WTC11 (cell line): Measurements from ENCODE around the gene IQSEC1. TPM values are rescaled to one million over a fixed set of nuclear protein-coding genes. Genes with fewer than 3 reads are reported as not detected.

Experiments
- ATAC-seq: fragments of 200-7000 bp; cut with Tn5 transposase; 2 replicates; pipeline ENCODE4 v1.10.0; 2021; ENCODE audit warnings: mild to moderate bottlenecking, moderate library complexity
- CTCF ChIA-PET: fragments of 300-600 bp; sonication (Branson Sonifier 250); formaldehyde crosslinking; loops from one replicate; lab custom pipeline; 2021; ENCODE audit warnings: antibody characterized with exemption; lab: Charles Lee
- POLR2A ChIA-PET: fragments of 350-600 bp; sonication (Branson Sonifier 250); formaldehyde crosslinking; loops from one replicate; lab custom pipeline; 2021; ENCODE audit warnings: antibody characterized with exemption; lab: Charles Lee
- DNase-seq: peaks from one replicate; pipeline ENCODE4 v3.0.0; 2021; ENCODE audit warnings: low spot score
- H3K27ac Mint-ChIP-seq: 2 replicates; pipeline ENCODE4 v1.8.0; 2021; ENCODE audit warnings: mixed read lengths
- H3K27me3 Mint-ChIP-seq: 2 replicates; pipeline ENCODE4 v1.8.0; 2021; ENCODE audit warnings: low read depth, mild to moderate bottlenecking, moderate library complexity, mixed read lengths
- H3K36me3 Mint-ChIP-seq: 2 replicates; pipeline ENCODE4 v1.8.0; 2021; ENCODE audit warnings: mixed read lengths
- H3K4me1 Mint-ChIP-seq: 2 replicates; pipeline ENCODE4 v1.8.0; 2022; ENCODE audit warnings: mixed read lengths
- H3K4me3 Mint-ChIP-seq: 2 replicates; pipeline ENCODE4 v1.8.0; 2021; ENCODE audit warnings: mild to moderate bottlenecking, moderate library complexity, mixed read lengths
- H3K9me3 Mint-ChIP-seq: 2 replicates; pipeline ENCODE4 v1.8.0; 2021; ENCODE audit warnings: mixed read lengths
- ATF2 ChIP-seq: sonication (generic); formaldehyde crosslinking; IDR thresholded peaks from 2 replicates; pipeline ENCODE4 v1.8.1; 2022; ENCODE audit warnings: low read depth, missing genetic modification reagents, borderline replicate concordance
- CBFB ChIP-seq: sonication (generic); formaldehyde crosslinking; IDR thresholded peaks from 2 replicates; pipeline ENCODE4 v1.8.1; 2022; ENCODE audit warnings: mild to moderate bottlenecking, low read depth, missing genetic modification reagents
- CREM ChIP-seq: sonication (generic); formaldehyde crosslinking; IDR thresholded peaks from 2 replicates; pipeline ENCODE4 v1.8.1; 2022; ENCODE audit warnings: mild to moderate bottlenecking, missing genetic modification reagents, moderate library complexity
- E2F5 ChIP-seq: sonication (generic); formaldehyde crosslinking; IDR thresholded peaks from 2 replicates; pipeline ENCODE4 v1.8.1; 2022; ENCODE audit warnings: mild to moderate bottlenecking, moderate library complexity, missing genetic modification reagents
- ELF4 ChIP-seq: sonication (generic); formaldehyde crosslinking; IDR thresholded peaks from 2 replicates; pipeline ENCODE4 v1.8.1; 2022; ENCODE audit warnings: low read depth, mild to moderate bottlenecking, moderate library complexity, missing genetic modification reagents
- EMX1 ChIP-seq: fragments of 250-450 bp; sonication (Bioruptor Pico); IDR thresholded peaks from 2 replicates; pipeline ENCODE4 v1.8.0; 2021; ENCODE audit warnings: mild to moderate bottlenecking
- FOXJ3 ChIP-seq: sonication (generic); formaldehyde crosslinking; IDR thresholded peaks from 2 replicates; pipeline ENCODE4 v1.9.0; 2021; ENCODE audit warnings: missing genetic modification reagents, mild to moderate bottlenecking, borderline replicate concordance
- GRHL2 ChIP-seq: fragments of 250-450 bp; sonication (Bioruptor Pico); IDR thresholded peaks from 2 replicates; pipeline ENCODE4 v1.8.0; 2022; ENCODE audit warnings: mild to moderate bottlenecking, moderate library complexity; ENCODE audit not compliant: insufficient replicate concordance, severe bottlenecking
- IRF2 ChIP-seq: sonication (generic); formaldehyde crosslinking; IDR thresholded peaks from 2 replicates; pipeline ENCODE4 v1.8.0; 2022; ENCODE audit warnings: low read depth, missing genetic modification reagents, borderline replicate concordance
- JUN ChIP-seq: sonication (generic); formaldehyde crosslinking; IDR thresholded peaks from 2 replicates; pipeline ENCODE4 v1.8.0; 2023; ENCODE audit warnings: mild to moderate bottlenecking, missing genetic modification reagents
- MLX ChIP-seq: sonication (generic); formaldehyde crosslinking; IDR thresholded peaks from 2 replicates; pipeline ENCODE4 v1.8.1; 2023; ENCODE audit warnings: mild to moderate bottlenecking, missing genetic modification reagents, moderate library complexity
- MXD4 ChIP-seq: fragments of 250-450 bp; sonication (Bioruptor Pico); IDR thresholded peaks from 2 replicates; pipeline ENCODE4 v1.8.0; 2021; ENCODE audit warnings: mild to moderate bottlenecking, moderate library complexity, borderline replicate concordance
- MYBL2 ChIP-seq: sonication (generic); formaldehyde crosslinking; IDR thresholded peaks from 2 replicates; pipeline ENCODE4 v1.8.1; 2023; ENCODE audit warnings: mild to moderate bottlenecking, moderate library complexity, missing genetic modification reagents
- NFYB ChIP-seq: sonication (generic); formaldehyde crosslinking; conservative IDR thresholded peaks from 2 replicates; pipeline ENCODE4 v1.8.0; 2022; ENCODE audit warnings: low read depth, missing genetic modification reagents
- NR1H2 ChIP-seq: sonication (generic); formaldehyde crosslinking; IDR thresholded peaks from 2 replicates; pipeline ENCODE4 v1.9.0; 2021; ENCODE audit warnings: mild to moderate bottlenecking, moderate library complexity, missing genetic modification reagents
- NR3C1 ChIP-seq: sonication (generic); formaldehyde crosslinking; conservative IDR thresholded peaks from 2 replicates; pipeline ENCODE4 v1.8.1; 2023; ENCODE audit warnings: low read depth, mild to moderate bottlenecking, missing genetic modification reagents
- RELA ChIP-seq: sonication (generic); formaldehyde crosslinking; IDR thresholded peaks from 2 replicates; pipeline ENCODE4 v1.8.1; 2022; ENCODE audit warnings: missing genetic modification reagents, mild to moderate bottlenecking, borderline replicate concordance
- TEAD1 ChIP-seq: sonication (generic); formaldehyde crosslinking; IDR thresholded peaks from 2 replicates; pipeline ENCODE4 v1.8.0; 2022; ENCODE audit warnings: mild to moderate bottlenecking, missing genetic modification reagents
- ZBTB21 ChIP-seq: sonication (generic); formaldehyde crosslinking; IDR thresholded peaks from 2 replicates; pipeline ENCODE4 v1.8.1; 2023; ENCODE audit warnings: mild to moderate bottlenecking, missing genetic modification reagents, borderline replicate concordance
- ZNF121 ChIP-seq: sonication (generic); formaldehyde crosslinking; IDR thresholded peaks from 2 replicates; pipeline ENCODE4 v1.8.0; 2023; ENCODE audit warnings: missing genetic modification reagents
- ZNF396 ChIP-seq: fragments of 250-450 bp; sonication (Bioruptor Pico); IDR thresholded peaks from 2 replicates; pipeline ENCODE4 v1.8.0; 2021; ENCODE audit warnings: mild to moderate bottlenecking, moderate library complexity, borderline replicate concordance
- total RNA-seq: library from RNA; stranded (reverse); gene quantifications from 3 replicates; pipeline ENCODE4 v1.2.3, GENCODE V29; 2021
- TF ChIP-seq, protein P1 (sequence below): sonication (generic); formaldehyde crosslinking; IDR thresholded peaks from 2 replicates; pipeline ENCODE4 v1.8.0; 2023; ENCODE audit warnings: missing genetic modification reagents
- TF ChIP-seq, protein P2 (sequence below): fragments of 250-450 bp; sonication (Bioruptor Pico); IDR thresholded peaks from 2 replicates; pipeline ENCODE4 v1.9.0; 2021; ENCODE audit warnings: moderate library complexity, mild to moderate bottlenecking, inconsistent platforms, borderline replicate concordance
- TF ChIP-seq, protein P3 (sequence below): fragments of 250-450 bp; sonication (Bioruptor Pico); IDR thresholded peaks from 2 replicates; pipeline ENCODE4 v2.1.2; 2022; ENCODE audit warnings: mild to moderate bottlenecking, moderate library complexity
- TF ChIP-seq, protein P4 (sequence below): sonication (generic); formaldehyde crosslinking; IDR thresholded peaks from 2 replicates; pipeline ENCODE4 v1.8.1; 2022; ENCODE audit warnings: mild to moderate bottlenecking, missing genetic modification reagents, moderate library complexity, borderline replicate concordance

The IQSEC1 gene
- total RNA-seq, 1 experiment from 2014 or later = 35.0 TPM

GRCh38 chr3:13099707-13100106 lies 26.5 kb upstream of the IQSEC1 start:
- H3K27me3 Mint-ChIP-seq = no peaks in the 10 kb centered on the region
- POLR2A ChIA-PET = no interaction called here
- TF ChIP-seq MYBL2 (CRISPR knock-in tag) (no peak), JUN (CRISPR knock-in tag) (no peak), GRHL2 (CRISPR knock-in tag) (no peak)
- no peak for ATAC-seq
- CTCF ChIA-PET = no interaction called here
- no peak overlapping the region for H3K4me3 Mint-ChIP-seq
- no peak for DNase-seq
- peaks cover 7% of the 10 kb centered on the region for H3K4me1 Mint-ChIP-seq
- no peak overlapping the region for H3K27ac Mint-ChIP-seq
- no peaks in the 10 kb centered on the region for H3K36me3 Mint-ChIP-seq
- H3K9me3 Mint-ChIP-seq = no peaks in the 10 kb centered on the region

DNA sequence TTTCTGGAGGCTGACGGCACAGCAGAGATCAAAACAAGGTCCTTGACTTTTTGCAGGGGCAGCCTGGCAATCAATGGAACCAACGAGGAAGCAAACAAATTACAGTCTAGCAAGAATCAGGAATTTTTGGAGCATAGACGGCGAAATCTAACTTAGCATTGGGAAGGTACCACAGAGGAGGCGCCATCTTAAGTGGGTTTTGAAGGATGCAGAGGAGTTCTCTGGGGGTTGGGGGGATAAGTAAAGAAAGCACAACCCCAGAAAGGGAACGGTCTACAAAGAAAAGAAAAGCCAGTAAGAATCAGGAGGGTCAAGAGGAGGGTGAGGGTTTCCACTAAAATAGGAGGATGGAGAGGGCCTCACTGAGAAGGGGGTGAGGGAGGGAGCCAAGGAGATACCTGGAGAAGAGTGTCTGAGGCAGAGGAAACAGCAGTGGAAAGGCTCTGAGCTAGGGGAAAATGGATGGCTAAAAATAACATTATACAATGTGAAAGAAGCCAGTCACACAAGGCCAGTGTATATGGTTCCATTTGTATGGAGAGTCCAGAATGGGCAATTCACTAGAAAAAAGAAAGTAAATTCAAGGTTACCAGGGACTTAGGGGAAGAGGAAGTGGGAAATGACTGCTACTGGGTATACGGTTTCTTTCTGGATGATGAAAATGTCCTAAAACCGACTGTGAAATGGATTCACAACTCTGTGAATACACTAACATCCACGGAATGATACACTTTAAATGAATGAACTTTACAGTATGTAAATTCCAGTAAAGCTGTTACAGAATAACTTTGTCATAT lies 25.2 kb upstream of the IQSEC1 start:
- Mint-ChIP-seq H3K27ac (no peak overlapping the region), H3K9me3 (no peaks in the 10 kb centered on the region), H3K27me3 (no peaks in the 10 kb centered on the region), H3K4me1 (peaks cover 12% of the 10 kb centered on the region), H3K4me3 (no peak overlapping the region), H3K36me3 (no peaks in the 10 kb centered on the region)
- DNase-seq (no peak), ATAC-seq (no peak)
- ChIA-PET POLR2A (no interaction called here), CTCF (interaction anchor here (1.0 kb wide), 1 partner anchor 550 kb away, joined by 3 read pairs; no protein-coding TSS in a partner anchor)
- TF ChIP-seq, protein P1, sequence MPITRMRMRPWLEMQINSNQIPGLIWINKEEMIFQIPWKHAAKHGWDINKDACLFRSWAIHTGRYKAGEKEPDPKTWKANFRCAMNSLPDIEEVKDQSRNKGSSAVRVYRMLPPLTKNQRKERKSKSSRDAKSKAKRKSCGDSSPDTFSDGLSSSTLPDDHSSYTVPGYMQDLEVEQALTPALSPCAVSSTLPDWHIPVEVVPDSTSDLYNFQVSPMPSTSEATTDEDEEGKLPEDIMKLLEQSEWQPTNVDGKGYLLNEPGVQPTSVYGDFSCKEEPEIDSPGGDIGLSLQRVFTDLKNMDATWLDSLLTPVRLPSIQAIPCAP (CRISPR knock-in tag) = no peak
- TF ChIP-seq NR3C1 (CRISPR knock-in tag) = no peak
- no peak for TF ChIP-seq CREM (CRISPR knock-in tag)
- TF ChIP-seq, protein P2, sequence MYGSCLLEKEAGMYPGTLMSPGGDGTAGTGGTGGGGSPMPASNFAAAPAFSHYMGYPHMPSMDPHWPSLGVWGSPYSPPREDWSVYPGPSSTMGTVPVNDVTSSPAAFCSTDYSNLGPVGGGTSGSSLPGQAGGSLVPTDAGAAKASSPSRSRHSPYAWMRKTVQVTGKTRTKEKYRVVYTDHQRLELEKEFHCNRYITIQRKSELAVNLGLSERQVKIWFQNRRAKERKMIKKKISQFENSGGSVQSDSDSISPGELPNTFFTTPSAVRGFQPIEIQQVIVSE (CRISPR knock-in tag) = no peak
- TF ChIP-seq ELF4 (CRISPR knock-in tag) = no peak
- no peak for TF ChIP-seq IRF2
- TF ChIP-seq MXD4 = no peak
- TF ChIP-seq E2F5 (CRISPR knock-in tag) = no peak
- TF ChIP-seq, protein P3, sequence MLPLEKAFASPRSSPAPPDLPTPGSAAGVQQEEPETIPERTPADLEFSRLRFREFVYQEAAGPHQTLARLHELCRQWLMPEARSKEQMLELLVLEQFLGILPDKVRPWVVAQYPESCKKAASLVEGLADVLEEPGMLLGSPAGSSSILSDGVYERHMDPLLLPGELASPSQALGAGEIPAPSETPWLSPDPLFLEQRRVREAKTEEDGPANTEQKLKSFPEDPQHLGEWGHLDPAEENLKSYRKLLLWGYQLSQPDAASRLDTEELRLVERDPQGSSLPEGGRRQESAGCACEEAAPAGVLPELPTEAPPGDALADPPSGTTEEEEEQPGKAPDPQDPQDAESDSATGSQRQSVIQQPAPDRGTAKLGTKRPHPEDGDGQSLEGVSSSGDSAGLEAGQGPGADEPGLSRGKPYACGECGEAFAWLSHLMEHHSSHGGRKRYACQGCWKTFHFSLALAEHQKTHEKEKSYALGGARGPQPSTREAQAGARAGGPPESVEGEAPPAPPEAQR (CRISPR knock-in tag) = no peak
- TF ChIP-seq NFYB (CRISPR knock-in tag) = no peak
- TF ChIP-seq MLX = no peak

- H3K27ac Mint-ChIP-seq = no peak overlapping the region
- H3K4me3 Mint-ChIP-seq = no peak overlapping the region
- CTCF ChIA-PET = no interaction called here
- H3K27me3 Mint-ChIP-seq = no peaks in the 10 kb centered on the region
- POLR2A ChIA-PET = no interaction called here
- no peak for ATAC-seq
- TF ChIP-seq ZNF121 (CRISPR knock-in tag) (no peak), EMX1 (no peak), JUN (CRISPR knock-in tag) (no peak), ZBTB21 (CRISPR knock-in tag) (no peak), ATF2 (CRISPR knock-in tag) (no peak), TEAD1 (CRISPR knock-in tag) (no peak), NR1H2 (CRISPR knock-in tag) (no peak), CBFB (CRISPR knock-in tag) (no peak), ZNF396 (CRISPR knock-in tag) (no peak), MYBL2 (CRISPR knock-in tag) (no peak), FOXJ3 (CRISPR knock-in tag) (no peak), NR3C1 (CRISPR knock-in tag) (no peak), RELA (CRISPR knock-in tag) (no peak)
- TF ChIP-seq, protein P4, sequence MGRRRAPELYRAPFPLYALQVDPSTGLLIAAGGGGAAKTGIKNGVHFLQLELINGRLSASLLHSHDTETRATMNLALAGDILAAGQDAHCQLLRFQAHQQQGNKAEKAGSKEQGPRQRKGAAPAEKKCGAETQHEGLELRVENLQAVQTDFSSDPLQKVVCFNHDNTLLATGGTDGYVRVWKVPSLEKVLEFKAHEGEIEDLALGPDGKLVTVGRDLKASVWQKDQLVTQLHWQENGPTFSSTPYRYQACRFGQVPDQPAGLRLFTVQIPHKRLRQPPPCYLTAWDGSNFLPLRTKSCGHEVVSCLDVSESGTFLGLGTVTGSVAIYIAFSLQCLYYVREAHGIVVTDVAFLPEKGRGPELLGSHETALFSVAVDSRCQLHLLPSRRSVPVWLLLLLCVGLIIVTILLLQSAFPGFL = no peak
- H3K36me3 Mint-ChIP-seq = no peaks in the 10 kb centered on the region
- H3K4me1 Mint-ChIP-seq = peaks cover 21% of the 10 kb centered on the region
- no peak for DNase-seq
- H3K9me3 Mint-ChIP-seq = no peaks in the 10 kb centered on the region
These were observed 23.1 kb upstream of the IQSEC1 start for GRCh38 chr3:13096356-13096755.
